T-helper 22 cell (primary cell): ENCODE data around the gene ATP8B2.

Experiments
- DNase-seq: peaks from one replicate; pipeline ENCODE4 v3.0.0-alpha.2; 2020; ENCODE audit warnings: low read depth

ATP8B2 gene

DNA sequence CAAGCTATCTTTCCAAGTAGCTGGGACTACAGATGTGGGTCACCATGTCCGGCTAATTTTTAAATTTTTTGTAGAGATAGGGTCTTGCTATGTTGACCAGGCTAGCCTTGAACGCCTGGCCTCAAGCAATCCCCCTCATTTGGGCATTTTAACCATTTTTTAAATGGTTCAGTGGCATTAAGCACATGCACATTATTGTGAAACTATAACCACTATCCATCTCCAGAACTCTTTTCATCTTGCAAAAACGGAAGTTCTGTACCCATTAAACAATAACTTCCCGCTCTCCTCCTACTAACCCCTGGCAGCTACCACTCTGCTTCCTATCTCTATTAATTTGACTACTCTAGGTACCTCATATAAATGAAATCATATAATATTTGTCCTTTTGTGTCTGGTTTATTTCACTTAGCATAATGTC, 75.1 kb downstream of the ATP8B2 start:
- DNase-seq = no peak
